Caco-2 (cell line): ENCODE measurements around the gene ZNF701. TPM values are rescaled to one million over a fixed set of nuclear protein-coding genes. Genes with fewer than 3 reads are reported as not detected.

Experiments used
- BruUV-seq: library from RNA; stranded (reverse); fragments of 400-500 nt; replicated peaks from 2 replicates; lab custom pipeline; 2021; lab: Mats Ljungman, UMichigan
- CTCF ChIA-PET: fragments of 300-600 bp; sonication (Branson Sonifier 250); formaldehyde crosslinking; loops from one replicate; lab custom pipeline; 2022; ENCODE audit warnings: antibody characterized with exemption; lab: Charles Lee
- POLR2A ChIA-PET: fragments of 300-600 bp; sonication (Branson Sonifier 250); formaldehyde crosslinking; loops from one replicate; lab custom pipeline; 2022; ENCODE audit warnings: antibody characterized with exemption; lab: Charles Lee
- DNase-seq, 2 experiments: peaks; one replicate each; pipeline versions ENCODE4 v3.0.0 to v3.0.0-alpha.2; 2020 to 2022
- H3K27me3 ChIP-seq: replicated peaks from 2 replicates; pipeline ENCODE4 v1.6.0; 2011; ENCODE audit warnings: low read length; ENCODE audit not compliant: control insufficient read depth, insufficient read depth
- H3K36me3 ChIP-seq: 2 replicates; pipeline ENCODE4 v1.5.1; 2011; ENCODE audit warnings: low read length; ENCODE audit not compliant: control insufficient read depth, insufficient read depth
- H3K4me1 ChIP-seq: fragments of 250-450 bp; sonication (Bioruptor Pico); 2 replicates; pipeline ENCODE4 v1.5.1; 2020; ENCODE audit warnings: mild to moderate bottlenecking
- H3K4me3 ChIP-seq: 2 replicates; pipeline ENCODE4 v1.5.1; 2011; ENCODE audit warnings: low read depth, mild to moderate bottlenecking, control low read depth, low read length
- H3K9me3 ChIP-seq: fragments of 250-450 bp; sonication (Bioruptor Pico); 2 replicates; pipeline ENCODE4 v1.5.1; 2020; ENCODE audit warnings: mild to moderate bottlenecking, moderate library complexity
- H3K27ac Mint-ChIP-seq: one replicate; pipeline ENCODE4 v1.8.0; 2022; ENCODE audit warnings: mixed read lengths; ENCODE audit not compliant: unreplicated experiment
- H3K27me3 Mint-ChIP-seq: one replicate; pipeline ENCODE4 v1.8.0; 2022; ENCODE audit warnings: mixed read lengths; ENCODE audit not compliant: insufficient read depth, unreplicated experiment
- H3K36me3 Mint-ChIP-seq: one replicate; pipeline ENCODE4 v1.8.0; 2022; ENCODE audit warnings: mild to moderate bottlenecking, mixed read lengths; ENCODE audit not compliant: insufficient read depth, unreplicated experiment
- H3K4me1 Mint-ChIP-seq: one replicate; pipeline ENCODE4 v1.8.0; 2022; ENCODE audit warnings: low read depth, mixed read lengths; ENCODE audit not compliant: unreplicated experiment
- H3K4me3 Mint-ChIP-seq: one replicate; pipeline ENCODE4 v1.8.0; 2022; ENCODE audit warnings: mild to moderate bottlenecking, moderate library complexity, mixed read lengths; ENCODE audit not compliant: unreplicated experiment
- H3K9me3 Mint-ChIP-seq: one replicate; pipeline ENCODE4 v1.8.0; 2022; ENCODE audit warnings: mixed read lengths; ENCODE audit not compliant: unreplicated experiment
- intact Hi-C: fragments of 100-400 bp; cut with micrococcal nuclease; formaldehyde crosslinking; loops from one replicate; pipeline ENCODE4 v1.10.0; 2022; ENCODE audit not compliant: unreplicated experiment
- total RNA-seq: library from RNA; stranded (reverse); gene quantifications from 2 replicates; pipeline ENCODE4 v1.2.3, GENCODE V29; 2022
- TF ChIP-seq, protein P1 (sequence below), 2 experiments: fragments of 200-600 bp in 1 of 2; IDR thresholded peaks; 1 replicate in 1 of 2; 2 replicates in 1 of 2; pipeline versions ENCODE4 v1.5.1 to v1.8.0; 2011 to 2022; ENCODE audit warnings: antibody characterized with exemption in 1 of 2, control low read depth in 1 of 2, inconsistent platforms in 1 of 2, low read depth in 1 of 2, low read length in 1 of 2, mild to moderate bottlenecking in 1 of 2, moderate library complexity in 1 of 2; ENCODE audit not compliant: insufficient read depth in 1 of 2, severe bottlenecking in 1 of 2, unreplicated experiment in 1 of 2

The ZNF701 gene
- total RNA-seq, 1 experiment from 2014 or later, result 19.6 TPM

DNA sequence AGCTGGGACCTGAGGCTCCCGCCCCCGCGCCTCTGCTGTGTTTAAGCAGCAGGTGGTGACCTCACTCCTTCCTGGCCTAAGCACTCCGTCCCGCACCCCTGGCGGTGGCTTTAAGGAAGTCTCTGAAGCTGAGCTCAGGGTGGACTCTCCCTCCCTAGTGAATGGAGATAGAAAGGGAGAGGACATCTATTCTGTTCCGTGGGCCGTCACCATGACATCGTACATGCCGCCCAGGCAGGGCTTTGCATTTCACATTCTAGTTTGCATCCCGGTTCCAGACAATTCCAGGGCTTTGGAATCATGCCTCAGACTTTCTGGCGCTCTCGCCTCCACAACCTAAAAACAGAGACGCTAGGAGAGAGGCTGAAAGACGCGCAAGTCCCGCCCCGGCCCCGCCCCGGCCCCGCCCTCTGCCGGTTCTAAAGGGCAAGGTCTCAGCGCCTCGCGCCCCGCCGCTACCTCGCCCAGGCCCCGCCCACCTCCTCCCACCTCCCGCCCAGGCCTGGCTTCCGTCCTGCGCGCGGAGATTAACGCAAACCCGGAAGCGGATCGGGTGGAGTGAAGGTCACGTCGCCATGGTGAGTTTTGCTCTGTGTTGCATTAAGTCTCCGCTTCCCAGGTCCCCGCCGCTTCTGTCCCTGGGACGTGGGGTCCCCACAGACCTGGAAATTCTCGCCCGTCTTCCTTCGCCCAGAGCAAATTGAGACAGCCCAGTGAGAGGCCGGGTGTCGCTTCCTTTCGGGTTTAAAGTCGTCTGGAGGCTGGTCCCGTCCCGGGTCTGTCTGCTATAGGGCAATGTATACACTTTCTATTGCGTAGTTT is 42.7 kb upstream of the ZNF701 start, which contains the start of gene ZNF808:
Gene ZNF808, plus strand, starts transcription at position 535 of the 822 bp plus-strand sequence. CDS start 15,617 bp downstream, outside the sequence.
- CTCF ChIA-PET, result interaction anchor here (0.6 to 1.0 kb wide), 3 partner anchors 131 to 435 kb away, joined by 3 to 4 read pairs (median 4); no protein-coding TSS in a partner anchor
- Mint-ChIP-seq H3K36me3 (peaks cover 20% of the 10 kb centered on the region), H3K4me1 (peaks cover 11% of the 10 kb centered on the region), H3K27ac (peak within 1 kb of the TSS; percentile 98), H3K27me3 (no peaks in the 10 kb centered on the region), H3K4me3 (peak within 1 kb of the TSS; percentile 74), H3K9me3 (peaks cover 15% of the 10 kb centered on the region)
- intact Hi-C loops, result loop anchor here (1.0 to 5.0 kb wide), 3 partner anchors 43 to 130 kb away; partner anchors contain the start of genes ZNF528 and ZNF701
- POLR2A ChIA-PET, result interaction anchor here (0.9 kb wide), 1 partner anchor 338 kb away, joined by 11 read pairs; the partner anchor contains the start of gene PPP2R1A
- no peaks in the 10 kb centered on the region; the same call in none of the 2 replicates for H3K36me3 ChIP-seq
- H3K4me1 ChIP-seq, result no peaks in the 10 kb centered on the region
- peak; percentile 93 to 97 for DNase-seq
- TF ChIP-seq, protein P1, sequence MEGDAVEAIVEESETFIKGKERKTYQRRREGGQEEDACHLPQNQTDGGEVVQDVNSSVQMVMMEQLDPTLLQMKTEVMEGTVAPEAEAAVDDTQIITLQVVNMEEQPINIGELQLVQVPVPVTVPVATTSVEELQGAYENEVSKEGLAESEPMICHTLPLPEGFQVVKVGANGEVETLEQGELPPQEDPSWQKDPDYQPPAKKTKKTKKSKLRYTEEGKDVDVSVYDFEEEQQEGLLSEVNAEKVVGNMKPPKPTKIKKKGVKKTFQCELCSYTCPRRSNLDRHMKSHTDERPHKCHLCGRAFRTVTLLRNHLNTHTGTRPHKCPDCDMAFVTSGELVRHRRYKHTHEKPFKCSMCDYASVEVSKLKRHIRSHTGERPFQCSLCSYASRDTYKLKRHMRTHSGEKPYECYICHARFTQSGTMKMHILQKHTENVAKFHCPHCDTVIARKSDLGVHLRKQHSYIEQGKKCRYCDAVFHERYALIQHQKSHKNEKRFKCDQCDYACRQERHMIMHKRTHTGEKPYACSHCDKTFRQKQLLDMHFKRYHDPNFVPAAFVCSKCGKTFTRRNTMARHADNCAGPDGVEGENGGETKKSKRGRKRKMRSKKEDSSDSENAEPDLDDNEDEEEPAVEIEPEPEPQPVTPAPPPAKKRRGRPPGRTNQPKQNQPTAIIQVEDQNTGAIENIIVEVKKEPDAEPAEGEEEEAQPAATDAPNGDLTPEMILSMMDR (IDR thresholded peaks at IDR 0.05; ENCODE audit: insufficient read depth in 1 of 2, low read depth in 1 of 2, low read length in 1 of 2, severe bottlenecking in 1 of 2, unreplicated experiment in 1 of 2), result peak; percentile 76 to 82
- H3K9me3 ChIP-seq, result peaks cover 13% of the 10 kb centered on the region
- H3K27me3 ChIP-seq, result no peaks in the 10 kb centered on the region
- peak within 1 kb of the TSS; percentile 73 for H3K4me3 ChIP-seq
- no TSS peak for BruUV-seq

DNA sequence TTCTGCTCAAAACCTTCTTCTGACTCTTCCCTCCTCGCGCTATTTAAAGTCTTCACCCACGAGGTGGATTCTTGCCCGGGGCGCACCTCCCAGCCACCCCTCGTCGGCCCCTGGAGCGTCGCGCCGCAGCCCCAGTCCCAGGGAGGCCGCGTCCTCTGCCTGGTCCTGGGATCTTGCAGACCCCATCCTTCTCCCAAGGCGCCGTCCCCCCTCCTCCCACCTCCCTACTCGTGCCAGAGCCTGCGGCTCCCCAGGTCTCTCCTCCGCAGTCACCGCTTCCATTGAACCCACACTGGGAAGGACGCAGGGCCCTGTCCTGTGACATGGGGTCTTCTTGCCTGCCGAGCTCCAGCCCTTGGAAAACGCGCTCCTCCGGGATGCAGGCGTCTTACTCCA is 42.1 kb upstream of the ZNF701 start:
- CTCF ChIA-PET, result no interaction called here
- Mint-ChIP-seq H3K27ac (peak overlapping the region; percentile 98), H3K9me3 (peaks cover 10% of the 10 kb centered on the region), H3K4me3 (peak overlapping the region; percentile 74), H3K36me3 (peaks cover 21% of the 10 kb centered on the region), H3K27me3 (no peaks in the 10 kb centered on the region), H3K4me1 (peaks cover 11% of the 10 kb centered on the region)
- TF ChIP-seq, protein P1 (IDR thresholded peaks at IDR 0.05; ENCODE audit: insufficient read depth in 1 of 2, low read depth in 1 of 2, low read length in 1 of 2, severe bottlenecking in 1 of 2, unreplicated experiment in 1 of 2), result no peak
- H3K4me3 ChIP-seq, result peak overlapping the region; percentile 73
- POLR2A ChIA-PET, result no interaction called here
- H3K27me3 ChIP-seq, result no peaks in the 10 kb centered on the region
- DNase-seq, result no peak
- BruUV-seq, result TSS peak; percentile 86
- intact Hi-C loops, result loop anchor here (1.0 to 5.0 kb wide), 3 partner anchors 42 to 131 kb away; partner anchors contain the start of genes ZNF528 and ZNF701
- H3K9me3 ChIP-seq, result peaks cover 13% of the 10 kb centered on the region
- no peaks in the 10 kb centered on the region for H3K4me1 ChIP-seq
- no peaks in the 10 kb centered on the region; the same call in none of the 2 replicates for H3K36me3 ChIP-seq

DNA sequence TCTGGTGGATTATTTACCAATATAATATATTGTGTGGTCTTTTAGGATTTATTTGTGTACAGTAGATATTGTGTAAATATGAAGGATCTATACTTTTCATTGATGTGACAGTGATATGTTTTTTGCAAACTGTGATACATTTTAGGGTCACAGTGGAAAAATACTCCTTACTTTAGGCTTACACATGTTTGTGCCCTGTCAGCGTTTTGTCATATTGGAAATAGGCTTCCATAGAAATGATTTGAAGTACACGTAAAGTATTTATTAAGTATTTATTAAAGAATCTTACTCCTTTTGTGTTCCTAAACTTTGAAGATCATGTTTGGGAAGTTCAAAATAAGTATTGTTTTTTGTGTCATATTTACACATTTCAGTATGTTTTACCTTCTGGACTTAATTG is 37.6 kb upstream of the ZNF701 start:
- Mint-ChIP-seq H3K27ac (no peak overlapping the region), H3K9me3 (peaks cover 23% of the 10 kb centered on the region), H3K4me1 (peaks cover 11% of the 10 kb centered on the region), H3K27me3 (no peaks in the 10 kb centered on the region), H3K4me3 (no peak overlapping the region), H3K36me3 (peaks cover 46% of the 10 kb centered on the region)
- TF ChIP-seq, protein P1 (IDR thresholded peaks at IDR 0.05; ENCODE audit: insufficient read depth in 1 of 2, low read depth in 1 of 2, low read length in 1 of 2, severe bottlenecking in 1 of 2, unreplicated experiment in 1 of 2), result no peak
- no TSS peak for BruUV-seq
- CTCF ChIA-PET, result no interaction called here
- POLR2A ChIA-PET, result no interaction called here
- no peaks in the 10 kb centered on the region; the same call in 1 of the 2 replicates for H3K9me3 ChIP-seq
- intact Hi-C loops, result no loop called here
- H3K27me3 ChIP-seq, result no peaks in the 10 kb centered on the region
- no peaks in the 10 kb centered on the region for H3K4me1 ChIP-seq
- no peak overlapping the region for H3K4me3 ChIP-seq
- DNase-seq, result no peak
- peaks cover 4% of the 10 kb centered on the region for H3K36me3 ChIP-seq
